GM20000 (cell line): Measurements from ENCODE around the gene GNS.

Experiments
- DNase-seq: peaks from one replicate; pipeline ENCODE4 v3.0.0; 2012; ENCODE audit warnings: low spot score
- TF ChIP-seq, protein P1 (sequence below): IDR thresholded peaks from 2 replicates; pipeline ENCODE4 v1.5.1; 2012; ENCODE audit warnings: mild to moderate bottlenecking, control low read depth; ENCODE audit errors: extremely low read depth, missing control alignments

GNS gene

GRCh38 chr12:64724201-64724745 lies 34.9 kb downstream of the GNS start:
- TF ChIP-seq, protein P1, sequence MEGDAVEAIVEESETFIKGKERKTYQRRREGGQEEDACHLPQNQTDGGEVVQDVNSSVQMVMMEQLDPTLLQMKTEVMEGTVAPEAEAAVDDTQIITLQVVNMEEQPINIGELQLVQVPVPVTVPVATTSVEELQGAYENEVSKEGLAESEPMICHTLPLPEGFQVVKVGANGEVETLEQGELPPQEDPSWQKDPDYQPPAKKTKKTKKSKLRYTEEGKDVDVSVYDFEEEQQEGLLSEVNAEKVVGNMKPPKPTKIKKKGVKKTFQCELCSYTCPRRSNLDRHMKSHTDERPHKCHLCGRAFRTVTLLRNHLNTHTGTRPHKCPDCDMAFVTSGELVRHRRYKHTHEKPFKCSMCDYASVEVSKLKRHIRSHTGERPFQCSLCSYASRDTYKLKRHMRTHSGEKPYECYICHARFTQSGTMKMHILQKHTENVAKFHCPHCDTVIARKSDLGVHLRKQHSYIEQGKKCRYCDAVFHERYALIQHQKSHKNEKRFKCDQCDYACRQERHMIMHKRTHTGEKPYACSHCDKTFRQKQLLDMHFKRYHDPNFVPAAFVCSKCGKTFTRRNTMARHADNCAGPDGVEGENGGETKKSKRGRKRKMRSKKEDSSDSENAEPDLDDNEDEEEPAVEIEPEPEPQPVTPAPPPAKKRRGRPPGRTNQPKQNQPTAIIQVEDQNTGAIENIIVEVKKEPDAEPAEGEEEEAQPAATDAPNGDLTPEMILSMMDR: no peak

GRCh38 chr12:64723630-64724029 lies 35.6 kb downstream of the GNS start:
- no peak for DNase-seq
- TF ChIP-seq, protein P1: no peak

More at GRCh38 chr12:64724201-64724745, 34.9 kb downstream of the GNS start:
- DNase-seq: no peak

- DNase-seq: no peak
These were observed 36.4 kb downstream of the GNS start for GRCh38 chr12:64722835-64723234.

GRCh38 chr12:64720884-64721283 lies 38.3 kb downstream of the GNS start:
- TF ChIP-seq, protein P1: no peak
- no peak for DNase-seq

More at GRCh38 chr12:64722835-64723234, 36.4 kb downstream of the GNS start:
- TF ChIP-seq, protein P1: no peak

GRCh38 chr12:64718649-64719048 lies 40.6 kb downstream of the GNS start:
- TF ChIP-seq, protein P1: no peak
- no peak for DNase-seq

DNA sequence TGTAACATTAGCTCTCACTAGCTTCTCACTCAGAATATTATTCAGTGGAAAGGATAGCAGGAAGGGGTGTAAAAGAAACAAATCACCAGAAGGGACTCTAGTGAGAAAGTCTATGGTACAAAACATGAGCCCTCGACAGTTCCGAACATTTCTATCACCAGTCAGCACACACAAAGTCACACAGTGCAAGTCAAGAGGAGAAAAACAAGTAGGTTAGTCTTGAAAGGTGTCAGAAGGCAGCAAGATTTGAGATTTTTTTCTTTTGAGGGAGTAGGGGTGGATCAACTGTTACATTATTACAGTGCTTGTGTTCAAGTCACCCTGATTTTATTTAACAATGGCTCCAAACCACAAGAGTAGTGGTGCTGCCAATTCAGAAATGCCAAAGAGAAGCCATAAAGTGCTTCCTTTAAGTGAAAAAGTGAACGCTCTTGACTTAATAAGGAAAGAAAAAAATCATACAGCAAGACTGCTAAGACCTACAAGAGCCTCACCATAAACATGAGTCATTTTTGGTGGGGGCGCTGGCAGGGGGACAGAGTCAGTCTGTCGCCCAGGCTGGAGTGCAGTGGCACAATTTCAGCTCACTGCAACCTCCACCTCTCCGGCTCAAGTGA lies 42.3 kb downstream of the GNS start:
- TF ChIP-seq, protein P1: no peak
- no peak for DNase-seq

GRCh38 chr12:64716371-64716770 lies 42.8 kb downstream of the GNS start:
- no peak for DNase-seq
- TF ChIP-seq, protein P1: no peak
